Effector memory CD4-positive, alpha-beta T cell (primary cell): ENCODE results near the gene SCUBE1.

Experiments used
- DNase-seq, 3 donors: peaks; one replicate each; pipeline ENCODE4 v3.0.0-alpha.2; 2020
- H3K27ac ChIP-seq: 2 replicates; pipeline ENCODE4 v1.7.0; 2013; ENCODE audit warnings: mild to moderate bottlenecking, low read length, moderate library complexity; ENCODE audit not compliant: insufficient read depth, poor library complexity, severe bottlenecking
- H3K27me3 ChIP-seq: replicated peaks from 2 replicates; pipeline ENCODE4 v1.7.0; 2013; ENCODE audit warnings: mild to moderate bottlenecking, low read length; ENCODE audit not compliant: insufficient read depth, control insufficient read depth, poor library complexity, severe bottlenecking
- H3K36me3 ChIP-seq: 2 replicates; pipeline ENCODE4 v1.7.0; 2013; ENCODE audit warnings: mild to moderate bottlenecking, low read length, moderate library complexity; ENCODE audit not compliant: control insufficient read depth, insufficient read depth
- H3K4me1 ChIP-seq: 2 replicates; pipeline ENCODE4 v1.7.0; 2013; ENCODE audit warnings: low read length, mild to moderate bottlenecking; ENCODE audit not compliant: control insufficient read depth, insufficient read depth, poor library complexity, severe bottlenecking
- H3K4me3 ChIP-seq: 2 replicates; pipeline ENCODE4 v1.7.0; 2013; ENCODE audit warnings: low read length, low read depth, mild to moderate bottlenecking; ENCODE audit not compliant: insufficient read depth, poor library complexity, severe bottlenecking
- H3K9me3 ChIP-seq: 2 replicates; pipeline ENCODE4 v1.7.0; 2013; ENCODE audit warnings: mild to moderate bottlenecking, low read length, moderate library complexity; ENCODE audit not compliant: control insufficient read depth

Gene SCUBE1

DNA sequence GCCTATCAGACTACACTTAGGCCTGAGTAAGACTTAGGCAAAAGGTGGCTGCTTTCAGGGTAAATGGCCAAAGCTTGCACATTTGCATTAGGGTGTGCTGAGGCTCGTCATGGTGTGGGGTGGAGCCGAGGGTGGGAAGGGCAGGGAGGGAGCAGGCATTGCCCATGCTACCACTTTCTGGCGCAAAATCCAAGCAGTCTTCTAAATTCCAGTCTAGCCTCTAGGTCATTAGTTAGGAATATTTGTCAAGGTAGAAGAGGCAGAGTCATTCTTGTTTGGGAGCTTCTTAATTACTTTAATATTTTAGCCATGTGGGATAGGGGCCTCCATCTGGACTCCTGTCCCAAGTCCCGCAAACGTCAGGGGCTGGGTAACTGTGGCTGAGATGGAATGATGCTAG lies 28.6 kb downstream of the SCUBE1 start:
- no peak for DNase-seq
- H3K27me3 ChIP-seq, result no peaks in the 10 kb centered on the region
- no peak overlapping the region for H3K27ac ChIP-seq
- H3K4me3 ChIP-seq, result no peak overlapping the region
- H3K36me3 ChIP-seq, result no peaks in the 10 kb centered on the region
- no peaks in the 10 kb centered on the region for H3K4me1 ChIP-seq
- no peaks in the 10 kb centered on the region for H3K9me3 ChIP-seq

DNA sequence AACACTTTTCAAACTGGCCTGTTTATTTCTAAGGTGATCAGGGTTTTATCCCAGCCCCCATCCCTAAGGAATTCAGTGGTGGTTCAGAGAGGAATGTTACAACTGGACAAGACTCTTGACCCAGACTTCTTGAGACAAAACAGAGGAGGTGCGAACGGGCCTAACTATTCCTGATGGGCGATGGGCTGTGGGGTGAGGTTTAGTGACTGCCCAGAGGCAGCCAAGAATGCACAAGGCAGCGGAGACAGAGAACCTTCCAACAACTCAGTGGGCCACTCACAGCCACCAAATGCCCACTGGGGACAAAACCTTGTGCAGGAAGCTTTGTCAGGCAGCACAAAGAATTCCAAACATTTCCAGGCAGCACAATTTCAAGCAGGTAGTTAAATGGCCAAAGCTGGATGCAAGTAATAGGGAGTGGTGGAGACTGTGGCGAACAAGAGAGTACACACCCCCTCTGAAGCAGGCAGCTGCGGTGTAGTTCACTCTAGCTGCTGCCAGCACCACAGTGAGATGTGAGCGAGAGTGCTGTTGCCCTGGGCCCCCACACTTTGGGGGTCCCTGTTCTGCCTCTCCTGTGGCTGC lies 29.2 kb downstream of the SCUBE1 start:
- Histone ChIP-seq H3K9me3 (no peaks in the 10 kb centered on the region), H3K27me3 (no peaks in the 10 kb centered on the region), H3K4me1 (no peaks in the 10 kb centered on the region), H3K27ac (no peak overlapping the region), H3K36me3 (no peaks in the 10 kb centered on the region), H3K4me3 (no peak overlapping the region)
- DNase-seq, result no peak

GRCh38 chr22:43313244-43313889 lies 29.8 kb downstream of the SCUBE1 start:
- Histone ChIP-seq H3K9me3 (no peaks in the 10 kb centered on the region), H3K27me3 (no peaks in the 10 kb centered on the region), H3K36me3 (no peaks in the 10 kb centered on the region)

DNA sequence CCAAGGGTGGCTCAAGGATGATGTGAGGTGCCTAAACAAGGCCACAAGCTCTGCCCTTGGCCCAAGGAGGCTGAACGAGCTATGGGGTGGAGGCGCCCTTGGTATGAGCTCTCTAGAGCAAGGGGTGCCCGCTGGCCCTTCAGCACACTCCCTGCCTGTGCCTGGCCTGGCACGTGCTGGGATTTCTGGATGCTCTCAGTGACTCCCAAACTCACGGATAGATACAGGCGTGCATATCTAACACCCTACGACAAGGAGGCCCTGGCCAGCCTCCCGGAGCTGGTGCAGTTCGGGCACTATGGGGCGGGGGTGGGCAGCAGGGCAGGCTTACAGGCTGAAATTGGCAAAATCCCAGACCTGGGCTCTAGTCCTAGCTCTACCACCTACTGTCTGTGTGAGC lies 30.6 kb downstream of the SCUBE1 start:
- Histone ChIP-seq H3K4me1 (no peaks in the 10 kb centered on the region), H3K9me3 (no peaks in the 10 kb centered on the region), H3K36me3 (no peaks in the 10 kb centered on the region), H3K27me3 (no peaks in the 10 kb centered on the region), H3K4me3 (no peak overlapping the region), H3K27ac (no peak overlapping the region)
- DNase-seq, result no peak

More at GRCh38 chr22:43313244-43313889, 29.8 kb downstream of the SCUBE1 start:
- H3K4me1 ChIP-seq, result no peaks in the 10 kb centered on the region
- no peak overlapping the region for H3K4me3 ChIP-seq
- no peak overlapping the region for H3K27ac ChIP-seq
- DNase-seq, result no peak

- no peak for DNase-seq
- Histone ChIP-seq H3K4me3 (no peak overlapping the region), H3K36me3 (no peaks in the 10 kb centered on the region), H3K27ac (no peak overlapping the region), H3K4me1 (no peaks in the 10 kb centered on the region), H3K27me3 (no peaks in the 10 kb centered on the region), H3K9me3 (no peaks in the 10 kb centered on the region)
Observed at GRCh38 chr22:43310798-43311197, 32.4 kb downstream of the SCUBE1 start.

GRCh38 chr22:43310311-43310710 lies 32.9 kb downstream of the SCUBE1 start:
- DNase-seq, result no peak
- no peaks in the 10 kb centered on the region for H3K36me3 ChIP-seq
- H3K9me3 ChIP-seq, result no peaks in the 10 kb centered on the region
- H3K27ac ChIP-seq, result no peak overlapping the region
- H3K4me1 ChIP-seq, result no peaks in the 10 kb centered on the region
- H3K4me3 ChIP-seq, result no peak overlapping the region
- H3K27me3 ChIP-seq, result no peaks in the 10 kb centered on the region

DNA sequence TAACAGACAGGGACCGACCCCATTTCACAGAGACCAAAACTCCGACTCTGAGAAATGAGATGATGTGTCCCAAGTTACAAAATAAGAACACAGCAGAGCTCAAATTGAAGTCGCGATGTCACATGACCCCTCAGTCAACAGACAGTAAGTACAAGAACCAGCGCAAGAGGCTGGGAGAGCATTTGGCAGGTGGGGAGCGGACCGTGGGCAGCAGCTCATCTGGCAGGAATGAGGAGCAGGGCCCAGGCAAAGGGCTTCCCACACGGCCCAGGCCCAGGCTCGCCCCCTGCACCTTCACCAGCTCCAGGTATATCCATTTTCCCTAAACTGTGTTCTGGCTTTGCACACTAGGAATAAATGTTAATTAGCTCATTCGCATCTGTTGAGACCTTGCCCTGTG lies 34.3 kb downstream of the SCUBE1 start:
- Histone ChIP-seq H3K4me1 (no peaks in the 10 kb centered on the region), H3K36me3 (no peaks in the 10 kb centered on the region)

DNA sequence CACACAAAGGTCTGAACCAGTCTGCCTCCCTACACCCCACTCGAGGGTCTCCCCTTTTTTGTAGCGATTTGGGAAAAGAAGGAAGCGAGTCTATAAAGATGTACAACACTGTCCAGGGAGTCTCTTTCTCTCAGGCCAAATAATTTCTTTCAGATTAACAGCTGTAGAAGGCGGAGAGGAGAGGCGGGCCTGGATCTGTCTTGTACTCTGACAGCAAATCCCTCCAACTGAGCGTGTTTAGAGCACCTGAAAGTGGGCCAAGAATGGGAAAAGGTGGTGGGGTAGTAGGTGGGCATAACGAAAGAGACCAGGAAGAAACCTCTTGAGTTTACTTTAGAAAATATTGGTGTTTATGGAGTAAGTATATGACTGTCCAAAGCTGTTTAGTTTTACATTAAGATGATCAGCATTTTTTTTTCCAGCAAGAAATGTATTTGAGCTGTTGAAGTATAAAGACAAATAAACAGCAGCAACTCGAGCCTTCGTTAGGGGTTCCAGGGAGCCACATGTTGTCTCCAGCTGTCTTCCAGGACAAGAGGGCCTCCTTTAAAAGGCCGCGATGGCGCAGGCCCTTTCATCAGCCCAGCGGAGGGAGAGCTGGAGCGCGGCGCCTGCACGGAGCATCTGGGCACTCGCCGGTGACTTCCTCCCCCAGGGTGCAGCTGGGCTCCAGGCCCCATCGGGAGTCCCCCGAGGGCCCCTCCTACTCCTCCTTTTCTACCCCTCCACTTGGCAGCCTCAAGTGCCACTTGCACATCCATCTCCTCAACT lies 34.9 kb downstream of the SCUBE1 start:
- Histone ChIP-seq H3K4me1 (no peaks in the 10 kb centered on the region), H3K4me3 (no peak overlapping the region), H3K27ac (no peak overlapping the region), H3K9me3 (no peaks in the 10 kb centered on the region), H3K27me3 (no peaks in the 10 kb centered on the region), H3K36me3 (no peaks in the 10 kb centered on the region)
- no peak for DNase-seq

More for the DNA sequence above, 34.3 kb downstream of the SCUBE1 start:
- no peak overlapping the region for H3K27ac ChIP-seq
- no peak overlapping the region for H3K4me3 ChIP-seq
- H3K27me3 ChIP-seq, result no peaks in the 10 kb centered on the region
- no peak for DNase-seq
- H3K9me3 ChIP-seq, result no peaks in the 10 kb centered on the region

DNA sequence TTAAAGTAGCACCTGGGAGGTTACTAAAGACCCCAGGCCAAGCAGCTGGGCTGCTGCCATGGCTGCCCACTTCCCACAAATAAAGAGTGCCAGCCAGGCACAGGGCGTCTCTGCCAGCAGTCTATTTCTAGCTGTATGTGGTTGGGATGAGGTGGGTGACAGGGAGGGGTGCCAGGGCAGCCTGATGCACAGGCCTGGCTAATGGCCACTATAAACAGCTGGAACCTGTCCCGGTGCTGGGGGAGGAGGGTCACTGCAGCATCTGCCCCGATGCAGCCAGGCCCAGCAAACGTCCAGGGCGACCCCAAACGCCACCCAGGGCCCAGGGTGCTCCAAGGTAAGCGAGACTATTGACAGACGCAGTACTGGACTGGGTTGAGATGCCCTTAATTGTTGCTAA lies 37.4 kb downstream of the SCUBE1 start:
- DNase-seq, result no peak
- Histone ChIP-seq H3K36me3 (no peaks in the 10 kb centered on the region), H3K27me3 (no peaks in the 10 kb centered on the region), H3K4me1 (no peaks in the 10 kb centered on the region), H3K27ac (no peak overlapping the region), H3K4me3 (no peak overlapping the region), H3K9me3 (no peaks in the 10 kb centered on the region)
